HepG2 (cell line): ENCODE data around the gene RNASE12. TPM values are rescaled to one million over a fixed set of nuclear protein-coding genes. Genes with fewer than 3 reads are reported as not detected.

Experiments used
- AHR ChIP-seq: IDR thresholded peaks from 2 replicates; pipeline ENCODE4 v1.6.1; 2018; ENCODE audit warnings: missing genetic modification reagents, missing compliant biosample characterization
- ARNT2 ChIP-seq: sonication (generic); formaldehyde crosslinking; IDR thresholded peaks from 2 replicates; pipeline ENCODE4 v1.8.0; 2022; ENCODE audit warnings: mild to moderate bottlenecking, low read depth, missing genetic modification reagents, moderate library complexity
- CC2D1A ChIP-seq: sonication (generic); formaldehyde crosslinking; IDR thresholded peaks from 2 replicates; pipeline ENCODE4 v1.8.1; 2023; ENCODE audit warnings: mild to moderate bottlenecking, missing genetic modification reagents
- CHD4 ChIP-seq: fragments of 200-600 bp; sonication (generic); IDR thresholded peaks from 2 replicates; pipeline ENCODE4 v1.7.0; 2017; ENCODE audit warnings: mild to moderate bottlenecking, low read length, borderline replicate concordance
- ELF4 ChIP-seq: sonication (generic); formaldehyde crosslinking; IDR thresholded peaks from 2 replicates; pipeline ENCODE4 v1.5.0; 2020; ENCODE audit warnings: missing genetic modification reagents, mild to moderate bottlenecking, moderate library complexity, borderline replicate concordance
- ELK4 ChIP-seq: sonication (generic); formaldehyde crosslinking; IDR thresholded peaks from 2 replicates; pipeline ENCODE4 v1.9.0; 2021; ENCODE audit warnings: missing genetic modification reagents, borderline replicate concordance
- FOXA3 ChIP-seq: IDR thresholded peaks from 2 replicates; pipeline ENCODE4 v1.6.1; 2016; ENCODE audit warnings: missing genetic modification reagents, missing compliant biosample characterization
- JUN ChIP-seq: sonication (generic); formaldehyde crosslinking; IDR thresholded peaks from 2 replicates; pipeline ENCODE4 v1.4.0; 2020; ENCODE audit warnings: mild to moderate bottlenecking, missing genetic modification reagents
- JUNB ChIP-seq: sonication (generic); formaldehyde crosslinking; IDR thresholded peaks from 2 replicates; pipeline ENCODE4 v1.8.0; 2022; ENCODE audit warnings: missing genetic modification reagents, mild to moderate bottlenecking, borderline replicate concordance
- KAT7 ChIP-seq: IDR thresholded peaks from 2 replicates; pipeline ENCODE4 v1.6.1; 2018; ENCODE audit warnings: borderline replicate concordance, missing compliant biosample characterization
- KLF6 ChIP-seq: IDR thresholded peaks from 2 replicates; pipeline ENCODE4 v1.8.0; 2016; ENCODE audit warnings: missing biosample characterization, missing genetic modification reagents
- NR2F1 ChIP-seq, 2 experiments: fragments of 450-650 bp in 1 of 2; formaldehyde crosslinking in 1 of 2; IDR thresholded peaks; 2 replicates each; pipeline versions ENCODE4 v1.5.0 to v1.6.1; 2016 to 2020; ENCODE audit warnings: mild to moderate bottlenecking in 1 of 2, missing compliant biosample characterization in 1 of 2, missing genetic modification reagents in 1 of 2, moderate library complexity in 1 of 2
- PHF20 ChIP-seq: sonication (generic); formaldehyde crosslinking; IDR thresholded peaks from 2 replicates; pipeline ENCODE4 v1.5.0; 2020; ENCODE audit warnings: mild to moderate bottlenecking, missing genetic modification reagents
- RARG ChIP-seq: sonication (generic); formaldehyde crosslinking; IDR thresholded peaks from 2 replicates; pipeline ENCODE4 v1.4.0; 2020; ENCODE audit warnings: low read depth, mild to moderate bottlenecking, missing genetic modification reagents
- SMARCE1 ChIP-seq: fragments of 450-650 bp; IDR thresholded peaks from 2 replicates; pipeline ENCODE4 v1.6.1; 2017; ENCODE audit warnings: borderline replicate concordance
- SRY ChIP-seq: sonication (generic); formaldehyde crosslinking; IDR thresholded peaks from 2 replicates; pipeline ENCODE4 v1.8.0; 2022; ENCODE audit warnings: mild to moderate bottlenecking, missing genetic modification reagents
- TCF12 ChIP-seq, 2 experiments: fragments of 450-650 bp in 1 of 2; sonication (generic) in 1 of 2; formaldehyde crosslinking in 1 of 2; IDR thresholded peaks; 2 replicates each; pipeline versions ENCODE4 v1.6.1 to v1.8.0; 2017 to 2022; ENCODE audit warnings: antibody characterized with exemption in 1 of 2, mild to moderate bottlenecking in 1 of 2, missing genetic modification reagents in 1 of 2, moderate library complexity in 1 of 2
- ZNF326 ChIP-seq: sonication (generic); formaldehyde crosslinking; IDR thresholded peaks from 2 replicates; pipeline ENCODE4 v1.4.0; 2020; ENCODE audit warnings: missing genetic modification reagents, borderline replicate concordance
- ZNF543 ChIP-seq: sonication (generic); formaldehyde crosslinking; IDR thresholded peaks from 2 replicates; pipeline ENCODE4 v1.4.0; 2020; ENCODE audit warnings: mild to moderate bottlenecking, missing genetic modification reagents
- ZNF629 ChIP-seq: sonication (generic); formaldehyde crosslinking; conservative IDR thresholded peaks from 2 replicates; pipeline ENCODE4 v1.5.0; 2020; ENCODE audit warnings: missing genetic modification reagents
- polyA plus RNA-seq, 8 experiments: library from polyadenylated mRNA; depleted of rRNA in 3 of 8; stranded (reverse) in 7 of 8; unstranded in 1 of 8; fragments of >200 nt; fragmentation: Illumina TruSeq in 4 of 8; extraction: Trizol in 4 of 8; gene quantifications; 2 replicates each; pipeline versions ENCODE4 v1.2.1 to v1.2.3, GENCODE V29; 2011 to 2016; ENCODE audit warnings: low read depth in 4 of 8, missing spikeins in 1 of 8, mixed read lengths in 1 of 8; ENCODE audit not compliant: insufficient read depth in 1 of 8
- total RNA-seq, 5 experiments: library from RNA; depleted of rRNA; stranded (reverse); fragments of >200 nt; fragmentation: Illumina TruSeq; extraction: Trizol; gene quantifications; 2 replicates each; pipeline ENCODE4 v1.2.3, GENCODE V29; 2016; ENCODE audit warnings: low read depth in 1 of 5
- TF ChIP-seq, protein P1 (sequence below): sonication (generic); formaldehyde crosslinking; IDR thresholded peaks from 2 replicates; pipeline ENCODE4 v1.5.1; 2020; ENCODE audit warnings: missing genetic modification reagents, mild to moderate bottlenecking, borderline replicate concordance
- TF ChIP-seq, protein P2 (sequence below): sonication (generic); formaldehyde crosslinking; IDR thresholded peaks from 2 replicates; pipeline ENCODE4 v1.4.0; 2020; ENCODE audit warnings: mild to moderate bottlenecking, low read depth, missing genetic modification reagents

The RNASE12 gene
- total and polyA plus RNA-seq, 2 of the 13 experiments (the other 11 are each of a cell fraction or from before 2014, with no cell fraction given), result not detected

DNA sequence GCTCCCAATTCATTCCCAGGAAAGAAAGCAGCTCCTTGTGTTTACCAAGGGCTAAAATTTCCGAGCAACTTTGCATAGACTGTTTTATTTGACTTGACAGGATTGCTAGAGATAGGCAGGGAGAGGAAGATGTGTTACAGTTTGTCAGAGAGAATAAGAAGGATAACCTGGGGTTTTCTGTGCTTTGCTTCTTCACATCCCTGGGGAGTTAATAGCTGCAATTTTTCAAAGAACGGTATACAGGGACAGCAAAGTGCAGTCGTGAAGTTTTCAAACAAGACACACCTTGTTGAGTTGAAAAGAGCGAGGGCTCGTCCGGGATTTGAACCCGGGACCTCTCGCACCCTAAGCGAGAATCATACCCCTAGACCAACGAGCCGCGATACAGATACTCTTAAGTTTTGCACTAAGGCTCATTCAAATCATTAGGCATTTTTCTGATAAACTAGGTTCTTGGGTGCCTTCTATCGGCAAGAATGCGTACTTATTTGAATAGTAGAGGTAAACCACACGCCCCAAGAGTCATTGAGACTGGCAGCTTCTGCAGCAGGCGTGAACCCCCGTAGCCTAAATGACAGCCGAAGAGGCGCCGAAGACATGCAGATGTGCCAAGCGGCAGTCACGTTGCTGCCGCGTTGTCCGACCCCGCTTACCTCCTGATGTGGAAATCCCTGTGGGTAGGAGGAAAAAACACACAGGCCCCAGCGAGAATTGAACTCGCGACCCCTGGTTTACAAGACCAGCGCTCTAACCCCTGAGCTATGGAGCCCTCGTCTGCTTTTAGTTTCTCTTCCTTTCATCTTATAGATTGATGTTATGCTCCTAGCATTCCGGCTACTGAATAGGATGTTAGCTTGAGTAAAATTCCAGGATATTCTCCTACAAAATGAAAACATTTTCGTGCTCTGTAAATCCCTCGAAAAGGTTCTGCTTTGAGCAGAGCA lies 22.2 kb upstream of the RNASE12 start (continued):
- TF ChIP-seq KLF6 (CRISPR knock-in tag), result no peak; the same call in none of the 2 replicates
- TF ChIP-seq NR2F1 (CRISPR knock-in tag; IDR thresholded peaks at IDR 0.05), result peak in 1 of 2 experiments; percentile 74; a peak in 3 of 4 replicates
- TF ChIP-seq FOXA3 (CRISPR knock-in tag), result peak; percentile 67
- peak; percentile 84; the same call in 1 of the 2 replicates for TF ChIP-seq KAT7 (CRISPR knock-in tag)
- TF ChIP-seq TCF12 (IDR thresholded peaks at IDR 0.05), result no peak
- TF ChIP-seq TCF12 (CRISPR knock-in tag; IDR thresholded peaks at IDR 0.05), result no peak
- no peak for TF ChIP-seq ZNF326 (CRISPR knock-in tag)
- 0 out of 2 replicates have a peak, but pooled peaks have one; percentile 20 for TF ChIP-seq JUN (CRISPR knock-in tag)
- TF ChIP-seq, protein P1, sequence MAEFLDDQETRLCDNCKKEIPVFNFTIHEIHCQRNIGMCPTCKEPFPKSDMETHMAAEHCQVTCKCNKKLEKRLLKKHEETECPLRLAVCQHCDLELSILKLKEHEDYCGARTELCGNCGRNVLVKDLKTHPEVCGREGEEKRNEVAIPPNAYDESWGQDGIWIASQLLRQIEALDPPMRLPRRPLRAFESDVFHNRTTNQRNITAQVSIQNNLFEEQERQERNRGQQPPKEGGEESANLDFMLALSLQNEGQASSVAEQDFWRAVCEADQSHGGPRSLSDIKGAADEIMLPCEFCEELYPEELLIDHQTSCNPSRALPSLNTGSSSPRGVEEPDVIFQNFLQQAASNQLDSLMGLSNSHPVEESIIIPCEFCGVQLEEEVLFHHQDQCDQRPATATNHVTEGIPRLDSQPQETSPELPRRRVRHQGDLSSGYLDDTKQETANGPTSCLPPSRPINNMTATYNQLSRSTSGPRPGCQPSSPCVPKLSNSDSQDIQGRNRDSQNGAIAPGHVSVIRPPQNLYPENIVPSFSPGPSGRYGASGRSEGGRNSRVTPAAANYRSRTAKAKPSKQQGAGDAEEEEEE (CRISPR knock-in tag), result no peak; the same call in 1 of the 2 replicates
- TF ChIP-seq SRY, result peak; percentile 81
- TF ChIP-seq ZNF629, result peak; percentile 78
- TF ChIP-seq, protein P2, sequence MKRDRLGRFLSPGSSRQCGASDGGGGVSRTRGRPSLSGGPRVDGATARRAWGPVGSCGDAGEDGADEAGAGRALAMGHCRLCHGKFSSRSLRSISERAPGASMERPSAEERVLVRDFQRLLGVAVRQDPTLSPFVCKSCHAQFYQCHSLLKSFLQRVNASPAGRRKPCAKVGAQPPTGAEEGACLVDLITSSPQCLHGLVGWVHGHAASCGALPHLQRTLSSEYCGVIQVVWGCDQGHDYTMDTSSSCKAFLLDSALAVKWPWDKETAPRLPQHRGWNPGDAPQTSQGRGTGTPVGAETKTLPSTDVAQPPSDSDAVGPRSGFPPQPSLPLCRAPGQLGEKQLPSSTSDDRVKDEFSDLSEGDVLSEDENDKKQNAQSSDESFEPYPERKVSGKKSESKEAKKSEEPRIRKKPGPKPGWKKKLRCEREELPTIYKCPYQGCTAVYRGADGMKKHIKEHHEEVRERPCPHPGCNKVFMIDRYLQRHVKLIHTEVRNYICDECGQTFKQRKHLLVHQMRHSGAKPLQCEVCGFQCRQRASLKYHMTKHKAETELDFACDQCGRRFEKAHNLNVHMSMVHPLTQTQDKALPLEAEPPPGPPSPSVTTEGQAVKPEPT (CRISPR knock-in tag), result peak; percentile 27; the same call in 1 of the 2 replicates
- 0 out of 2 replicates have a peak, but pooled peaks have one; percentile 16 for TF ChIP-seq CC2D1A (CRISPR knock-in tag)
- TF ChIP-seq ZNF543, result 0 out of 2 replicates have a peak, but pooled peaks have one; percentile 51
- TF ChIP-seq PHF20 (CRISPR knock-in tag), result peak; percentile 64; the same call in 1 of the 2 replicates
- no peak for TF ChIP-seq ARNT2 (CRISPR knock-in tag)
- peak; percentile 74; the same call in 1 of the 2 replicates for TF ChIP-seq AHR
- TF ChIP-seq JUNB, result peak; percentile 28; the same call in 1 of the 2 replicates
- no peak for TF ChIP-seq SMARCE1
- 0 out of 2 replicates have a peak, but pooled peaks have one; percentile 30 for TF ChIP-seq ELK4
- peak; percentile 97 for TF ChIP-seq CHD4
- 0 out of 2 replicates have a peak, but pooled peaks have one; percentile 13 for TF ChIP-seq RARG (CRISPR knock-in tag)
- no peak for TF ChIP-seq ELF4 (CRISPR knock-in tag)
